ENCODE results near the gene STEEP1.

The STEEP1 gene

DNA sequence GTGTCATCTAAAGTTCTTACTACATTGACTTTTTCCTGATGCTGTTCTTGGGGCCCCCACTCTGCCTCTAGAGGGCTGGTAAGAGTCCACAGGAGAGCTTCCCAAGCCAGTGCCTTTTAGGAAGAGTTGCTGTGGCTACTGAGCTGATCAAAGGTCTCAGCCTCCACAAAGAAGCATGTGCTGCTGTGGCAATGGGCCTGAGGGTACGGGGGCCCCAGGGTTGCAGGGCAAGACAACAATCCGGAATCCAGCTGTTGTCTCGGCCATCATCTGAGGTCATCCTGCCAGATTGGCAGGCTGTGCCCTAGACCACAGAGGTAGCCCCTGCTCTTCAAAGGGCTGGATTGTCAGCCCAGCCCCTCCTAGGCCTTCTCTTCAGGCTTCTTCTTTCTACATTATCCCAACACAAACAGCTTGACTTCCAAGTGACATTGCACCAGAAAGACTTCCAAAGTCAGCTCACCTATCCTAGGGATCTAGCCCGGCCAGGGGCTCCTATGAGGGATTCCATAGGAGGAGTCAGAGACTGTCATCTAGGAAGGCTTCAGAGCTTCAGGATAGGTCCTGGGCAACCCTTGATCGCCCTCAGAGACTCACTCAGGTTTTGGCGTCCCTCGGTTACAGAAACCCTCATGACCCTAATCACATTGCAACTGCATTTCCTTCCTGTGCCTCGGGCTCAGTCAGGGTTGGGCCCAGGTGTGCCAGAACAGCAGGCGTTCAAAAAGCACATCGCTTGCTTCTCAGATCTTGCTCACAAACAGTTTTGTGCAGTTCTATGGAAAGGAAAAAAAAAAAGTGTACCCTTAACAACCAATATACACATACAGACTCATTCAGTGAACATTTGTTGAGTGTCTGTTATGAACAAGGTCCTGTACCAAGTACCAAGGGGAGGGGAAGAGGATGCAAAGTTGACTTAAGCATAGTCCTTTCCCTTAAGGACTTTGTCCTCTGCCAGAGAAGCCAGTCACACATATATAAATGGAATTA lies 69.2 kb downstream of the STEEP1 start:
- TF ChIP-seq TAF1 (IDR thresholded peaks at IDR 0.05; ENCODE audit: borderline replicate concordance, insufficient read depth, low read length) (no peak), FOXP2 (optimal IDR thresholded peaks at IDR 0.05; ENCODE audit: borderline replicate concordance, extremely low read depth, extremely low read length, insufficient read depth) (no peak), POLR2AphosphoS5 (IDR thresholded peaks at IDR 0.05; ENCODE audit: low read depth, low read length) (no peak), SIN3A (IDR thresholded peaks at IDR 0.05; ENCODE audit: borderline replicate concordance, insufficient read depth, low read length) (no peak)
- TF ChIP-seq, protein P1, sequence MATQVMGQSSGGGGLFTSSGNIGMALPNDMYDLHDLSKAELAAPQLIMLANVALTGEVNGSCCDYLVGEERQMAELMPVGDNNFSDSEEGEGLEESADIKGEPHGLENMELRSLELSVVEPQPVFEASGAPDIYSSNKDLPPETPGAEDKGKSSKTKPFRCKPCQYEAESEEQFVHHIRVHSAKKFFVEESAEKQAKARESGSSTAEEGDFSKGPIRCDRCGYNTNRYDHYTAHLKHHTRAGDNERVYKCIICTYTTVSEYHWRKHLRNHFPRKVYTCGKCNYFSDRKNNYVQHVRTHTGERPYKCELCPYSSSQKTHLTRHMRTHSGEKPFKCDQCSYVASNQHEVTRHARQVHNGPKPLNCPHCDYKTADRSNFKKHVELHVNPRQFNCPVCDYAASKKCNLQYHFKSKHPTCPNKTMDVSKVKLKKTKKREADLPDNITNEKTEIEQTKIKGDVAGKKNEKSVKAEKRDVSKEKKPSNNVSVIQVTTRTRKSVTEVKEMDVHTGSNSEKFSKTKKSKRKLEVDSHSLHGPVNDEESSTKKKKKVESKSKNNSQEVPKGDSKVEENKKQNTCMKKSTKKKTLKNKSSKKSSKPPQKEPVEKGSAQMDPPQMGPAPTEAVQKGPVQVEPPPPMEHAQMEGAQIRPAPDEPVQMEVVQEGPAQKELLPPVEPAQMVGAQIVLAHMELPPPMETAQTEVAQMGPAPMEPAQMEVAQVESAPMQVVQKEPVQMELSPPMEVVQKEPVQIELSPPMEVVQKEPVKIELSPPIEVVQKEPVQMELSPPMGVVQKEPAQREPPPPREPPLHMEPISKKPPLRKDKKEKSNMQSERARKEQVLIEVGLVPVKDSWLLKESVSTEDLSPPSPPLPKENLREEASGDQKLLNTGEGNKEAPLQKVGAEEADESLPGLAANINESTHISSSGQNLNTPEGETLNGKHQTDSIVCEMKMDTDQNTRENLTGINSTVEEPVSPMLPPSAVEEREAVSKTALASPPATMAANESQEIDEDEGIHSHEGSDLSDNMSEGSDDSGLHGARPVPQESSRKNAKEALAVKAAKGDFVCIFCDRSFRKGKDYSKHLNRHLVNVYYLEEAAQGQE (IDR thresholded peaks at IDR 0.05; ENCODE audit: insufficient read depth in 1 of 2, low read depth in 2 of 2, low read length in 2 of 2), result no peak

DNA sequence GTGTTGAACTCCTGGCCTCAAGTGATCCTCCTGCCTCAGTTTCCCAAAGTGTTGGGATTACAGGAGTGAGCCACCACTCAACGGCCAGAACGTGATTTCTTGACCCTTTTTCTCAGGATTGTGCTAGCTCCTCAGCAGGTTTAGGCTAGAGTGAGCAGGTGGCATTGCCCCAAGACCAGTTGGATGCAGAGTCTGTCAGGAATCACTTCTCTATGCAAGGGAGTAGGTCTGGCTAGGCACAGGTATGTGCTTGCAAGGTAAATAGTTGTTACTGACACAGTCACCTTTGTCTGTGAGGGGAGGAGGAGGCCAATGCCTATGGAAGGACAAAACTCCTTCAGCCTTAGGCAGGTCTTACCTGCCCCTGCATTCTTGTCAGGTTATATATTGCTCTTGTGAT lies 72.7 kb downstream of the STEEP1 start:
- TF ChIP-seq, protein P1 (IDR thresholded peaks at IDR 0.05; ENCODE audit: insufficient read depth in 1 of 2, low read depth in 2 of 2, low read length in 2 of 2), result no peak
- no peak for TF ChIP-seq FOXP2 (optimal IDR thresholded peaks at IDR 0.05; ENCODE audit: borderline replicate concordance, extremely low read depth, extremely low read length, insufficient read depth)
- TF ChIP-seq POLR2AphosphoS5 (IDR thresholded peaks at IDR 0.05; ENCODE audit: low read depth, low read length), result no peak
- no peak for TF ChIP-seq SIN3A (IDR thresholded peaks at IDR 0.05; ENCODE audit: borderline replicate concordance, insufficient read depth, low read length)
- TF ChIP-seq TAF1 (IDR thresholded peaks at IDR 0.05; ENCODE audit: borderline replicate concordance, insufficient read depth, low read length), result no peak

DNA sequence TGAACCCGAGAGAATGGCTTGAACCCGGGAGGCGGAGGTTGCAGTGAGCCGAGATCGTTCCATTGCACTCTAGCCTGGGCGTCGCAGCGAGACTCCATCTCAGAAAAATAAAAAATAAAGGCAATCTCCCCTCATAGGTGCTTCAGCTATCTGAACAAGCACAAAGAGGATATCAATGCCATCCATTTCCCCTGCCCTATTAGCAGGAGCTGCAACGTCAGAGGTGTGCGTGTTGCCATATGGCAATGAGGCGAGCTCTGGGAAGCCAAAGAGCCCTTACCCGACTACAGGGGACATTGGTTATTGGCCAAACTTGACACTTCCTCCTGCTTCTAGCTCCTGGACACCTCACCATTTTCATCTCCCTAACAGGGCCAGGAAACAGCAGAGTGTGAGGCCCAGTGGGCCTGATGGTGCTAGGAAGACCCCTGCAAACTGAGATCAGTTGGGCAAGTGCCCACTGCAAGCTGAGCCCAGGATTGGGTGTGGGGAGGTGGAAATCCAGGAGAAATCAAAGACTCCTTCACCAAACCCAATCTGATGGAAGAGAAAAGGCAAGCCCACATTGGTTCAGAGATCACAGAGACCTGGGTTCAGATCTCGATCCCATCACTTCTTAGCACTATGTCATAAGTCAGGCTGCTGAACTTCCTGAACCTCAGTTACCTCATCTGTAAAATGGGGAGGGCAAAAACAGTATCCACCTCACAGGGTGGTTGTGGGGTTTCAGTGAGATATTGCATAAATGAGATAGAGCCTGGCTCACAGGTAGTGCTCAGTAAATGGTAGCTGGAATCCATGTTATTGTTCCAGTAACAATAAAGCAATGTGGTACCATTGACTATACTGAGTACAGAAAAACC lies 75.8 kb downstream of the STEEP1 start:
- TF ChIP-seq FOXP2 (optimal IDR thresholded peaks at IDR 0.05; ENCODE audit: borderline replicate concordance, extremely low read depth, extremely low read length, insufficient read depth), result no peak
- no peak for TF ChIP-seq TAF1 (IDR thresholded peaks at IDR 0.05; ENCODE audit: borderline replicate concordance, insufficient read depth, low read length)
- no peak for TF ChIP-seq SIN3A (IDR thresholded peaks at IDR 0.05; ENCODE audit: borderline replicate concordance, insufficient read depth, low read length)
- no peak for TF ChIP-seq POLR2AphosphoS5 (IDR thresholded peaks at IDR 0.05; ENCODE audit: low read depth, low read length)

DNA sequence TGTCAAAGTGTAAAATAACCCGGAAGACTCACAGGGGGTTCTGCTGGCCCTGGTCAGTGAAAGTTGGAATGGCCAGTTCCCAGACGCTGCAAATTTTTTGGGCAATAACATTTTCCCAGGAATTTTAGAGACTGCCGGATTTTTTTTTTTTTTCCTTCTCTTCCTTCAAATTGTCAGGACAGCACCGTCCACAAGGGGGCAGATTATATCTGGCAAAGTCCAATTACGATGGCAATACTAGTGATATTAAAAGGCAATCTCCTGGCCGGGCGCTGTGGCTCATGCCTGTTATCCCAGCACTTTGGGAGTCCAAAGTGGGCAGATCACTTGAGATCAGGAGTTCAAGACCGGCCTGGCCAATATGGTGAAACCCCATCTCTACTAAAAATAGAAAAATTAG lies 76.5 kb downstream of the STEEP1 start:
- TF ChIP-seq FOXP2 (optimal IDR thresholded peaks at IDR 0.05; ENCODE audit: borderline replicate concordance, extremely low read depth, extremely low read length, insufficient read depth) (no peak), POLR2AphosphoS5 (IDR thresholded peaks at IDR 0.05; ENCODE audit: low read depth, low read length) (no peak), SIN3A (IDR thresholded peaks at IDR 0.05; ENCODE audit: borderline replicate concordance, insufficient read depth, low read length) (no peak), TAF1 (IDR thresholded peaks at IDR 0.05; ENCODE audit: borderline replicate concordance, insufficient read depth, low read length) (no peak)
- TF ChIP-seq, protein P1 (IDR thresholded peaks at IDR 0.05; ENCODE audit: insufficient read depth in 1 of 2, low read depth in 2 of 2, low read length in 2 of 2), result no peak
